PC-9 (cell line): ENCODE measurements around the gene HYDIN.

Source experiments
- CTCF ChIP-seq: fragments of 200-600 bp; sonication (generic); conservative IDR thresholded peaks from 2 replicates; pipeline ENCODE4 v1.6.1; 2017; ENCODE audit warnings: mixed run types, antibody characterized with exemption, mild to moderate bottlenecking, moderate library complexity
- EZH2 ChIP-seq: fragments of 200-600 bp; sonication (generic); IDR thresholded peaks from 2 replicates; pipeline ENCODE4 v1.8.0; 2017; ENCODE audit warnings: antibody characterized with exemption, low read depth

GRCh38 chr16:70805787-70806186 lies 424.7 kb downstream of the HYDIN start:
- TF ChIP-seq CTCF (no peak), EZH2 (no peak)
